Lower leg skin (tissue), 3 donors: ENCODE data around the gene ZBTB20.

Source experiments
- POLR2A ChIP-seq, 2 donors: fragments of 450-650 bp; IDR thresholded peaks; one replicate each; pipeline ENCODE4 v1.6.1; 2016 to 2017; ENCODE audit warnings: antibody characterized with exemption in 2 of 2, mild to moderate bottlenecking in 1 of 2, moderate library complexity in 1 of 2
- TF ChIP-seq, protein P1 (sequence below), 3 donors: fragments of 450-650 bp; IDR thresholded peaks; one replicate each; pipeline ENCODE4 v1.5.1; 2016; ENCODE audit warnings: antibody characterized with exemption in 3 of 3, mild to moderate bottlenecking in 3 of 3, moderate library complexity in 2 of 3

DNA sequence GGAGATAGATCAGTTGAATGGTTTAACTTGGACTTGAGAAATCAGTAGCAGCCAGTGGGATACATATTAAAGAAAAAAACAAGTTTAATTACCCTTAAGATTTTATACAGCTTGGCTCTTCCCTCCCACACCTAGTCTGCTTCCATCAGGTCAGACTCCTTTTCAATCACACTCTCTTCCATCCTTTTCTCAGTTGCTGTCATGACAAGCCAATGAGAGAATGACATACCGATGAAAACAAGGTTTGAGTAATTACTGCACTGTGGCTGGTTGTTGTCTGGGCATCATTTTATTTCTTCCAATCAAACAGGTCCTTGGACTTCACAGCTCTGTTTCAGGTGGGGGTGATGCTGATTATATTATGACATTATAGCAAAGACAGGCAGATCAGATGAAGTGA lies 424.6 kb downstream of the ZBTB20 start:
- TF ChIP-seq, protein P1, sequence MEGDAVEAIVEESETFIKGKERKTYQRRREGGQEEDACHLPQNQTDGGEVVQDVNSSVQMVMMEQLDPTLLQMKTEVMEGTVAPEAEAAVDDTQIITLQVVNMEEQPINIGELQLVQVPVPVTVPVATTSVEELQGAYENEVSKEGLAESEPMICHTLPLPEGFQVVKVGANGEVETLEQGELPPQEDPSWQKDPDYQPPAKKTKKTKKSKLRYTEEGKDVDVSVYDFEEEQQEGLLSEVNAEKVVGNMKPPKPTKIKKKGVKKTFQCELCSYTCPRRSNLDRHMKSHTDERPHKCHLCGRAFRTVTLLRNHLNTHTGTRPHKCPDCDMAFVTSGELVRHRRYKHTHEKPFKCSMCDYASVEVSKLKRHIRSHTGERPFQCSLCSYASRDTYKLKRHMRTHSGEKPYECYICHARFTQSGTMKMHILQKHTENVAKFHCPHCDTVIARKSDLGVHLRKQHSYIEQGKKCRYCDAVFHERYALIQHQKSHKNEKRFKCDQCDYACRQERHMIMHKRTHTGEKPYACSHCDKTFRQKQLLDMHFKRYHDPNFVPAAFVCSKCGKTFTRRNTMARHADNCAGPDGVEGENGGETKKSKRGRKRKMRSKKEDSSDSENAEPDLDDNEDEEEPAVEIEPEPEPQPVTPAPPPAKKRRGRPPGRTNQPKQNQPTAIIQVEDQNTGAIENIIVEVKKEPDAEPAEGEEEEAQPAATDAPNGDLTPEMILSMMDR (IDR thresholded peaks at IDR 0.05): no peak
- TF ChIP-seq POLR2A (IDR thresholded peaks at IDR 0.05): no peak
